AG04450 (cell line): Measurements from ENCODE around the gene R3HCC1L. TPM values are rescaled to one million over a fixed set of nuclear protein-coding genes. Genes with fewer than 3 reads are reported as not detected.

ENCODE experiments used
- CTCF ChIA-PET: fragments of 300-600, 350-600 bp; formaldehyde crosslinking; extraction: SDS; loops from one replicate; lab custom pipeline; 2022; ENCODE audit warnings: antibody characterized with exemption, inconsistent platforms; lab: Charles Lee
- POLR2A ChIA-PET: fragments of 350-600 bp; formaldehyde crosslinking; extraction: SDS; loops from one replicate; lab custom pipeline; 2021; ENCODE audit warnings: antibody characterized with exemption, inconsistent platforms; lab: Yijun Ruan, JAX
- DNase-seq: peaks from one replicate; pipeline ENCODE4 v3.0.0-alpha.2; 2011; ENCODE audit warnings: low read depth, low spot score
- H3K27ac ChIP-seq: one replicate; pipeline ENCODE4 v1.5.1; 2012; ENCODE audit warnings: low read depth, low read length, control low read depth
- H3K27me3 ChIP-seq: one replicate; pipeline ENCODE4 v1.6.0; 2012; ENCODE audit warnings: low read length; ENCODE audit not compliant: control insufficient read depth, insufficient read depth
- H3K4me3 ChIP-seq: 2 replicates; pipeline ENCODE4 v1.5.1; 2011; ENCODE audit warnings: mild to moderate bottlenecking, low read depth, low read length, control low read depth
- H3K9me3 ChIP-seq: 2 replicates; pipeline ENCODE4 v1.5.1; 2012; ENCODE audit warnings: low read length; ENCODE audit not compliant: control insufficient read depth, insufficient read depth
- CTCF ChIP-seq: IDR thresholded peaks from 2 replicates; pipeline ENCODE4 v1.5.1; 2011; ENCODE audit warnings: low read depth, low read length, control low read depth, inconsistent platforms
- polyA plus RNA-seq: library from polyadenylated mRNA; depleted of rRNA; stranded (reverse); fragments of >200 nt; gene quantifications from 2 replicates; pipeline ENCODE4 v1.2.3, GENCODE V29; 2011

Gene R3HCC1L
- polyA plus RNA-seq, 1 experiment: 14.4 TPM

GRCh38 chr10:98208925-98209324 is 74.5 kb downstream of the R3HCC1L start:
- no peak for TF ChIP-seq CTCF
- H3K4me3 ChIP-seq: no peak overlapping the region
- DNase-seq: no peak
- no peak overlapping the region for H3K27ac ChIP-seq
- POLR2A ChIA-PET: no interaction called here
- H3K9me3 ChIP-seq: no peaks in the 10 kb centered on the region
- H3K27me3 ChIP-seq: no peaks in the 10 kb centered on the region
- CTCF ChIA-PET: interaction anchor here (2.0 kb wide), 1 partner anchor 37 kb away, joined by 4 read pairs; no protein-coding TSS in a partner anchor

- ChIA-PET POLR2A (no interaction called here), CTCF (interaction anchor here (2.0 kb wide), 1 partner anchor 38 kb away, joined by 4 read pairs; no protein-coding TSS in a partner anchor)
- DNase-seq: no peak
- H3K27ac ChIP-seq: no peak overlapping the region
- H3K27me3 ChIP-seq: no peaks in the 10 kb centered on the region
- no peak overlapping the region for H3K4me3 ChIP-seq
- no peak for TF ChIP-seq CTCF
- H3K9me3 ChIP-seq: no peaks in the 10 kb centered on the region
Measured at GRCh38 chr10:98209441-98209840, 75.0 kb downstream of the R3HCC1L start.

GRCh38 chr10:98212196-98212595 is 77.7 kb downstream of the R3HCC1L start:
- Histone ChIP-seq H3K27me3 (no peaks in the 10 kb centered on the region), H3K27ac (no peak overlapping the region), H3K9me3 (no peaks in the 10 kb centered on the region), H3K4me3 (no peak overlapping the region)
- no peak for DNase-seq
- TF ChIP-seq CTCF: no peak
- POLR2A ChIA-PET: no interaction called here
- CTCF ChIA-PET: no interaction called here

GRCh38 chr10:98213740-98214139 is 79.3 kb downstream of the R3HCC1L start:
- peaks cover under 1% of the 10 kb centered on the region; the same call in 1 of the 2 replicates for H3K9me3 ChIP-seq
- ChIA-PET CTCF (interaction anchor here (1.8 kb wide), 1 partner anchor 44 kb away, joined by 8 read pairs; no protein-coding TSS in a partner anchor), POLR2A (no interaction called here)
- TF ChIP-seq CTCF: no peak
- H3K27ac ChIP-seq: no peak overlapping the region
- H3K4me3 ChIP-seq: no peak overlapping the region
- DNase-seq: no peak
- no peaks in the 10 kb centered on the region for H3K27me3 ChIP-seq

- ChIA-PET POLR2A (no interaction called here), CTCF (no interaction called here)
- Histone ChIP-seq H3K4me3 (no peak overlapping the region), H3K27me3 (no peaks in the 10 kb centered on the region), H3K9me3 (peaks cover 3% of the 10 kb centered on the region; the same call in 1 of the 2 replicates), H3K27ac (no peak overlapping the region)
- TF ChIP-seq CTCF: no peak
- no peak for DNase-seq
Measured at GRCh38 chr10:98215373-98215772, 80.9 kb downstream of the R3HCC1L start.
